Measurements from ENCODE around the gene ARL6IP5.

ARL6IP5 gene, protein sequence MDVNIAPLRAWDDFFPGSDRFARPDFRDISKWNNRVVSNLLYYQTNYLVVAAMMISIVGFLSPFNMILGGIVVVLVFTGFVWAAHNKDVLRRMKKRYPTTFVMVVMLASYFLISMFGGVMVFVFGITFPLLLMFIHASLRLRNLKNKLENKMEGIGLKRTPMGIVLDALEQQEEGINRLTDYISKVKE

DNA sequence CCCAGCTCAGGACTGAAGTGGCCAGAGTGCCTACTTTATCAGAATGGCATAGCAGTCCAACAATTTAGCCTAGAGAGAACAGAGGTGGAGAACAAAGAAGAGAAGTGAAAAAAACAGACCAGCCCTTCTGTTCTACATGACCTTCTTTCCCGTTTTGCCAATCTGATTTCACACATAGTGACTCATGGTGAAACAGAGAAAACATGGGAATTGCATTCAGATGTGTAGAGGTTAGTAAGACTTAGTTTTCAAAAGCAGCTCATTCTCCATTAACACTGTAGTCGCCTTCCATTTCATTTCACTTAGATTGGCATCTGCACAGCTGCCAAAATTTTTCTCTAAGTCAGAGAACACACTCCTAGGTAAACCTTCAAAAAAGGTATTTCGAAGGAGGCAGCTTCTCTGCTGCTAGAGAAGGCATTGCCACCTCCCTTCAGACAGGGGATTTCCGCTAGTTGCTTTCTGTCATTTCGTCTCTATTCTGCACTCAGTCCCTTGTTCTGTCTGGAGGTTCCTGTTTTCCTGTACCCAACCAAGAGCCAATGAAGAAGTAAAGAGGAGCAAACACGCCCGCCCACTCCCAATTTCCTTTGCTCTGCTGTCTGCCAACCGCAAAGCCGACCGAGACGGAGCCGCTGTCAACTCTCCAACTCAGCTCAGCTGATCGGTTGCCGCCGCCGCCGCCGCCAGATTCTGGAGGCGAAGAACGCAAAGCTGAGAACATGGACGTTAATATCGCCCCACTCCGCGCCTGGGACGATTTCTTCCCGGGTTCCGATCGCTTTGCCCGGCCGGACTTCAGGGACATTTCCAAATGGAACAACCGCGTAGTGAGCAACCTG, at the start of gene ARL6IP5:
Gene ARL6IP5, plus strand, starts transcription at position 612 of the 842 bp plus-strand sequence. Its CDS starts 111 bp downstream, at position 723.
- Histone ChIP-seq H3K4me2 (ENCODE audit: low read depth, low read length, poor library complexity, severe bottlenecking) (peak within 1 kb of the TSS; percentile 98), H3K9me2 (replicated peaks; ENCODE audit: low read depth, low read length) (no peaks in the 10 kb centered on the region), H4K20me1 (ENCODE audit: insufficient read depth, low read length, poor library complexity, severe bottlenecking) (peaks cover 16% of the 10 kb centered on the region), H3F3A (ENCODE audit: low read depth) (peaks cover 9% of the 10 kb centered on the region; the same call in 1 of the 2 replicates), H3K9me3 (ENCODE audit: insufficient read depth, low read depth, low read length) (no peaks in the 10 kb centered on the region), H3K4me3 (ENCODE audit: low read length, poor library complexity, severe bottlenecking) (peak within 1 kb of the TSS; percentile 98), H3K9ac (ENCODE audit: low read depth, low read length, poor library complexity, severe bottlenecking) (peak within 1 kb of the TSS; percentile 97), H3K27me3 (ENCODE audit: insufficient read depth, low read length, poor library complexity, severe bottlenecking) (no peaks in the 10 kb centered on the region), H3K4me1 (ENCODE audit: insufficient read depth, low read length, poor library complexity, severe bottlenecking) (peaks cover 68% of the 10 kb centered on the region), H3K36me3 (ENCODE audit: insufficient read depth, low read length) (no peaks in the 10 kb centered on the region), H3K79me2 (ENCODE audit: insufficient read depth, low read length) (peaks cover 60% of the 10 kb centered on the region), H2AFZ (ENCODE audit: low read length) (peak within 1 kb of the TSS; percentile 87)
- TF ChIP-seq, protein P1, sequence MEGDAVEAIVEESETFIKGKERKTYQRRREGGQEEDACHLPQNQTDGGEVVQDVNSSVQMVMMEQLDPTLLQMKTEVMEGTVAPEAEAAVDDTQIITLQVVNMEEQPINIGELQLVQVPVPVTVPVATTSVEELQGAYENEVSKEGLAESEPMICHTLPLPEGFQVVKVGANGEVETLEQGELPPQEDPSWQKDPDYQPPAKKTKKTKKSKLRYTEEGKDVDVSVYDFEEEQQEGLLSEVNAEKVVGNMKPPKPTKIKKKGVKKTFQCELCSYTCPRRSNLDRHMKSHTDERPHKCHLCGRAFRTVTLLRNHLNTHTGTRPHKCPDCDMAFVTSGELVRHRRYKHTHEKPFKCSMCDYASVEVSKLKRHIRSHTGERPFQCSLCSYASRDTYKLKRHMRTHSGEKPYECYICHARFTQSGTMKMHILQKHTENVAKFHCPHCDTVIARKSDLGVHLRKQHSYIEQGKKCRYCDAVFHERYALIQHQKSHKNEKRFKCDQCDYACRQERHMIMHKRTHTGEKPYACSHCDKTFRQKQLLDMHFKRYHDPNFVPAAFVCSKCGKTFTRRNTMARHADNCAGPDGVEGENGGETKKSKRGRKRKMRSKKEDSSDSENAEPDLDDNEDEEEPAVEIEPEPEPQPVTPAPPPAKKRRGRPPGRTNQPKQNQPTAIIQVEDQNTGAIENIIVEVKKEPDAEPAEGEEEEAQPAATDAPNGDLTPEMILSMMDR (conservative IDR thresholded peaks at IDR 0.05; ENCODE audit: low read length): no peak
- TF ChIP-seq EZH2phosphoT487 (IDR thresholded peaks at IDR 0.05; ENCODE audit: borderline replicate concordance): no peak

DNA sequence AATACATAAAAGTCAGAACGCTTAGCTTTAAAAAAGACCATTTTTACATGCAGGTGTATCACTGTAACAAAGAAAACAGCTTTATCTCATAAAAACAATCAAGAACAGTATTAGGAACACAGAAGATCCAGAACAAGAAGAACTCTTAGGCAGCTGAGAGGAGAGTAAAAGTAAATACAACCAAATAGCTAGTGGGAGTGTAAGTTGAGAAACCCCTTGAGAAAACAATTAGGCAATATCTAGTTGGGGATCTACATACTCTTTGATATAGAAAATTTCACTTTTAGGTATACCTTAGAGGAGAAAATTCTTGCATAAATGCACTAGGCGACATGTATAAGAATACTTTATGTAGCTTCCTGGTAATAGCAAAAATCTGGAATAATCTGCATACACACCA, 40.1 kb upstream of the ARL6IP5 start:
- Histone ChIP-seq H3K27me3 (ENCODE audit: insufficient read depth, low read length, poor library complexity, severe bottlenecking) (no peaks in the 10 kb centered on the region), H3K4me2 (ENCODE audit: low read depth, low read length, poor library complexity, severe bottlenecking) (peak overlapping the region; percentile 58), H3K9ac (ENCODE audit: low read depth, low read length, poor library complexity, severe bottlenecking) (no peak overlapping the region), H3K9me2 (replicated peaks; ENCODE audit: low read depth, low read length) (no peaks in the 10 kb centered on the region), H3K36me3 (ENCODE audit: insufficient read depth, low read length) (peaks cover 45% of the 10 kb centered on the region; the same call in 1 of the 2 replicates), H4K20me1 (ENCODE audit: insufficient read depth, low read length, poor library complexity, severe bottlenecking) (peaks cover 23% of the 10 kb centered on the region), H3K9me3 (ENCODE audit: insufficient read depth, low read depth, low read length) (no peaks in the 10 kb centered on the region), H3K4me3 (ENCODE audit: low read length, poor library complexity, severe bottlenecking) (peak overlapping the region; percentile 42), H2AFZ (ENCODE audit: low read length) (no peak overlapping the region), H3F3A (ENCODE audit: low read depth) (no peaks in the 10 kb centered on the region), H3K4me1 (ENCODE audit: insufficient read depth, low read length, poor library complexity, severe bottlenecking) (peaks cover 47% of the 10 kb centered on the region), H3K79me2 (ENCODE audit: insufficient read depth, low read length) (peaks cover 47% of the 10 kb centered on the region)
- no peak for TF ChIP-seq EZH2phosphoT487 (IDR thresholded peaks at IDR 0.05; ENCODE audit: borderline replicate concordance)
- TF ChIP-seq, protein P1 (conservative IDR thresholded peaks at IDR 0.05; ENCODE audit: low read length): no peak

DNA sequence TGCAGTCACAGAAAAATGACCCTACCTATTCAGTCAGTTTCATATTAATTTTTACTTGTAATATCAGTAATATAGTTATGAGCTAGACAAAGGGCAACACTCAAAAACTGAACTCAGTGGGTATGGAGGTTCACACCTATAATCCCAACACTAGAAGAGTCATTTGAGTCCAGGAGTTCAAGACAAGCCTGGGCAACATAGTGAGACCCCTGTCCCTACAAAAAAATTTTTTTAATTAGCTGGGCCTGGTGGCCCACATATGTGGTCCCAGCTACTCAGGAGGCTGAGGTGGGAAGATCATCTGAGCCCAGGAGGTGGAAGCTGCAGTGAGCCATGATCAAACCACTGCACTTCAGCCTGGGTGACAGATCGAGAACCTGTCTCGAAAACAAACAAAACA, 35.7 kb upstream of the ARL6IP5 start:
- H4K20me1 ChIP-seq (ENCODE audit: insufficient read depth, low read length, poor library complexity, severe bottlenecking): peaks cover 38% of the 10 kb centered on the region
- TF ChIP-seq, protein P1 (conservative IDR thresholded peaks at IDR 0.05; ENCODE audit: low read length): no peak
- no peak for TF ChIP-seq EZH2phosphoT487 (IDR thresholded peaks at IDR 0.05; ENCODE audit: borderline replicate concordance)
- no peaks in the 10 kb centered on the region for H3K9me3 ChIP-seq (ENCODE audit: insufficient read depth, low read depth, low read length)
- H3K79me2 ChIP-seq (ENCODE audit: insufficient read depth, low read length): peaks cover 71% of the 10 kb centered on the region
- peaks cover 58% of the 10 kb centered on the region for H3K4me1 ChIP-seq (ENCODE audit: insufficient read depth, low read length, poor library complexity, severe bottlenecking)
- H3F3A ChIP-seq (ENCODE audit: low read depth): no peaks in the 10 kb centered on the region
- H3K9me2 ChIP-seq (replicated peaks; ENCODE audit: low read depth, low read length): no peaks in the 10 kb centered on the region
- peaks cover 23% of the 10 kb centered on the region; the same call in 1 of the 2 replicates for H3K36me3 ChIP-seq (ENCODE audit: insufficient read depth, low read length)
- H2AFZ ChIP-seq (ENCODE audit: low read length): no peak overlapping the region
- H3K4me2 ChIP-seq (ENCODE audit: low read depth, low read length, poor library complexity, severe bottlenecking): peak overlapping the region; percentile 95
- H3K9ac ChIP-seq (ENCODE audit: low read depth, low read length, poor library complexity, severe bottlenecking): peak overlapping the region; percentile 50
- no peaks in the 10 kb centered on the region for H3K27me3 ChIP-seq (ENCODE audit: insufficient read depth, low read length, poor library complexity, severe bottlenecking)
- peak overlapping the region; percentile 61 for H3K4me3 ChIP-seq (ENCODE audit: low read length, poor library complexity, severe bottlenecking)

Data from Loucy (cell line).